Measurements from ENCODE around the gene LRRC25.

Gene LRRC25

GRCh38 chr19:18397242-18398202 is at the start of gene LRRC25:
Gene LRRC25, minus strand, starts transcription at chr19:18397622. Its CDS starts 659 bp downstream, at chr19:18396963.
- no peak for DNase-seq

GRCh38 chr19:18446811-18447359 is 49.5 kb upstream of the LRRC25 start:
- DNase-seq: no peak

- no peak for DNase-seq
These were observed 48.9 kb upstream of the LRRC25 start for GRCh38 chr19:18446145-18446810.

GRCh38 chr19:18445262-18445948 is 48.0 kb upstream of the LRRC25 start:
- no peak for DNase-seq

GRCh38 chr19:18444513-18444912 is 47.1 kb upstream of the LRRC25 start:
- no peak for DNase-seq

- no peak for DNase-seq
These were observed 46.4 kb upstream of the LRRC25 start for GRCh38 chr19:18443831-18444230.

- DNase-seq: no peak
These were observed 46.0 kb upstream of the LRRC25 start for GRCh38 chr19:18443406-18443805.

- DNase-seq: no peak
These were observed 45.5 kb upstream of the LRRC25 start for GRCh38 chr19:18442941-18443340.

- DNase-seq: no peak
These were observed 44.7 kb upstream of the LRRC25 start for GRCh38 chr19:18441804-18442788.

- DNase-seq: no peak
These were observed 43.7 kb upstream of the LRRC25 start for GRCh38 chr19:18440936-18441803.

- no peak for DNase-seq
These were observed 43.0 kb upstream of the LRRC25 start for GRCh38 chr19:18440415-18440877.

- DNase-seq: no peak
These were observed 42.5 kb upstream of the LRRC25 start for GRCh38 chr19:18439910-18440237.

GRCh38 chr19:18439025-18439909 is 41.8 kb upstream of the LRRC25 start:
- DNase-seq: no peak

- DNase-seq: no peak
These were observed 41.1 kb upstream of the LRRC25 start for GRCh38 chr19:18438331-18439024.

- no peak for DNase-seq
These were observed 40.3 kb upstream of the LRRC25 start, which contains the start of gene ISYNA1 for GRCh38 chr19:18437491-18438330. Gene ISYNA1, minus strand, starts transcription at chr19:18438133. Its CDS starts 154 bp downstream, at chr19:18437979.

- DNase-seq: no peak
These were observed 39.5 kb upstream of the LRRC25 start for GRCh38 chr19:18436671-18437490.

Data from cerebellar nuclear complex (tissue), 1 donor.